WTC11 (cell line): ENCODE results near the gene NTRK1.

Experiments used
- ATF2 ChIP-seq: sonication (generic); formaldehyde crosslinking; IDR thresholded peaks from 2 replicates; pipeline ENCODE4 v1.8.1; 2022; ENCODE audit warnings: low read depth, missing genetic modification reagents, borderline replicate concordance
- CTCF ChIP-seq: fragments of 200-600 bp; IDR thresholded peaks from 2 replicates; pipeline ENCODE4 v1.8.0; 2022; ENCODE audit warnings: antibody characterized with exemption
- JAZF1 ChIP-seq: fragments of 250-450 bp; sonication (Bioruptor Pico); IDR thresholded peaks from 2 replicates; pipeline ENCODE4 v1.9.0; 2021; ENCODE audit warnings: moderate library complexity, mild to moderate bottlenecking, inconsistent platforms

GRCh38 chr1:156856282-156856785 is 4.3 kb upstream of the NTRK1 start:
- no peak for TF ChIP-seq CTCF
- no peak for TF ChIP-seq JAZF1 (CRISPR knock-in tag)
- no peak for TF ChIP-seq ATF2 (CRISPR knock-in tag)
